ENCODE data around the gene LMF1. TPM values are rescaled to one million over a fixed set of nuclear protein-coding genes. Genes with fewer than 3 reads are reported as not detected.
A peak's percentile ranks its signal among the peaks of the same experiment; 100 is the strongest.
"Not testable (repeated sequence)": the region's sequence is repeated elsewhere in the genome, so short reads cannot be mapped to it uniquely, and the experiment has no call there.

Gene LMF1
- total RNA-seq, 1 donor from 2014 or later: 8.1 TPM

DNA sequence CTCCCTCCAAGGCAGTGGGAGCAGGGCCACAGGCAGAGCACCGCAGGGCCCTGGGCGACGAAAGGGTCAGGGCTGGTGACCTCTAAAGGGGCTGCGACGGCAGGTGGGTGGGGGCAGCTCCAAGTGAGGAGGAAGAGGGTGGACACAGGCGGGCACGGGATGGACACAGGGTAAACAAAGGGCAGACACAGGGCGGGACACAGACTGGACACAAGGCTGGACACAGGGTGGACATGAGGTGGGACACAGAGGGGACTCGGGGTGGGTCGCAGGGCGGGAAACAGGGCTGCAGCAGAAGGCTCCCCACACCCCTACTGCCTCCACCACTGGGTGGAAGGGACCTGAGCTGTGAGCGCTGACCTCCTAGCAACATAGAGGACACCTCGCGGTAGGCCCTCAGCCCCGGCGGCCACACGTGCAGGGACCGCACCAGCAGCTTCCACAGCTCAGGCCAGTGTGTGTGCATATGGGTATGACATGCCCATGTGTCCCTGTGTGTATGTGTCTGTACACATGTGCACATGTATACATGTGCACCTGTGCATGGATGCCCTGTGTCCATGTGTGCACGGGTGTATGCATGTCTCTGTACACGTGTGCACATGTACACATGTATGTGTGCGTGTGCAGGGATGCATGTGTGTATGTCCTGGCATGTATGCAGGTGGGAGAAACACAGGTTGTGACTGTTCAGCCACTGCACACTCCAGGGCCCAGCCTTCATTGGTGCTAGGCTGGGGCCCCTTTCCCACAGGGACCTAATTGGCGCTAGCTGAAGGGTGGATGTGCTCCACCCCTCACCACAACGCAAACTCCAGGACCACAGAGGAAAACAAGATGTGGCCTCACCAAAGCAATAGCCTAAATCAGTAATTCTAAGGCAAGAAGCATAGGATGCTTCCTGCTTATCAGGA lies 7.6 kb downstream of the LMF1 start:
- intact Hi-C loops (cut with DNase I): no loop called here

DNA sequence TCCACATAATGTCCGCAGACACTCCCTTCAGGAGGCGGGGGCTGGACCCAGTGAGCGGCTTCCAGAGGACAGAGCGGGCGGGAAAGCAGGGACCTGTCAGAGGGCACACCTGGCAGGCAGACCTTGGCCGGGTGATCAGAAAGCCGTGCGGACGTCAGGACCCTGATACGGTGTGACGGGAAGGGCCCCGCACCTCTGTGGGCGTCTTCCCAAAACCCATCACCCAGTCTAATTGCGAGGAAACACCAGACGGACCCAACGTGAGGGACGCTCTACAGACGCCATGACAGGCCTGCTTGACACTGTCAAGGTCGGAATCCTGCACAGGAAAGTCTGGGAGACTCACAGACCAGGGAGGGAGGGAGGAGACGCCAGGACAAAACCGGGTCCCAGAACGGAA lies 8.4 kb downstream of the LMF1 start:
- intact Hi-C loops (cut with DNase I): no loop called here
- DNase-seq (ENCODE audit: missing footprints) (no peak), ATAC-seq (no peak)

More for the DNA sequence above, 7.6 kb downstream of the LMF1 start:
- ATAC-seq: no peak
- peak; percentile 44 for DNase-seq (ENCODE audit: missing footprints)

DNA sequence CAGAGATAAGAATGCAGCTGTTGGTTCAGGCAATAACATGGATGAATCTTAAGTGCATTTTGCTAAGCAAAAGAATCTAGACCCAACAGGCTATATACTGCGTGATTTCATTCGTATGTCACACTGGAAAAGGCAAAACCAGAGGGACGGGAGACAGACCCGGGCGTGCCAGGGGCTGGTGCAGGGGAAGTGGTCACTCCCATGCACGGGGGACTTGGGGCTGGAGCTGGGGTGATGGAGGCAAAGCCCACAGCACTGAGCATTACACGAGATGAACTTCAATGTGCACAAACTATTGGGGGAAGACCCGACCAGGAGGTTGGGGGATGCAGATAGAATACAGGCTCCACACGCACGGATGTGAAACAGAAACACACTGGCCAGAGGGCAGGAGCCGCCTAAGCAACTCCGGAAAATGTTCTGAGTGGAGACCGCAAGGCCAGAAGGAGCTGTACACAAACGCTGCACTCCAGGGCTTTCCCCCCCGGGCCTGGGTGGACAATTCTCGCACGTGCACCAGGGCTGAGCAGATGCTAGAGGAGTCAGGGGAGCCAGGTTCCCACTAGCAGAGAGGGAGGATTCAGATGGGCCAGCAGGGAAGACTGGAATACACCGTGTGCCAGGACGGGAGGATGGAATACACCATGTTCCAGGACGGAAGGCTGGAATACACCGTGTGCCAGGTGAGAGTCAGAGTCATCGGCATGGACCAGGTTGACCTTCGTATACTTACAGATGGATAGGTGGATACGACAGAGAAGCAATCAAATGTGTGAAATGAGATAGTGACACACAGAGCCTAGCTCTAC lies 11.3 kb downstream of the LMF1 start:
- ATAC-seq (no peak), DNase-seq (ENCODE audit: missing footprints) (no peak)
- intact Hi-C loops (cut with DNase I): no loop called here

DNA sequence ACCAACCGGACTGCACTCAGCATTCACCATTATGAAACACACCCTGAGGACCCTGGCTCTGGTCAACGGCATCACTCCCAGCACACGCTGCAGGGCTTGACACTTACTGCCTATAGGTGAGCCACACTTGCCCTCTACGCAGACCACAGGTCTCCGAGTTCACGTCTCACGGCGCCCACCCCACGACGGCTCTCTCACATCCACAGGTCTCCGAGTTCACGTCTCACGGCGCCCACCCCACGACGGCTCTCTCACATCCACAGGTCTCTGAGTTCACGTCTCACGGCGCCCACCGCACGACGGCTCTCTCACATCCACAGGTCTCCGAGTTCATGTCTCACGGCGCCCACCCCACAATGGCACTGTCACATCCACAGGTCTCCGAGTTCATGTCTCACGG lies 15.0 kb downstream of the LMF1 start:
- intact Hi-C loops (cut with DNase I); ATAC-seq; DNase-seq (ENCODE audit: missing footprints): not testable (repeated sequence)

- ATAC-seq; intact Hi-C loops (cut with DNase I); DNase-seq (ENCODE audit: missing footprints): not testable (repeated sequence)
These were observed 17.0 kb downstream of the LMF1 start for GRCh38 chr16:953818-954217.

DNA sequence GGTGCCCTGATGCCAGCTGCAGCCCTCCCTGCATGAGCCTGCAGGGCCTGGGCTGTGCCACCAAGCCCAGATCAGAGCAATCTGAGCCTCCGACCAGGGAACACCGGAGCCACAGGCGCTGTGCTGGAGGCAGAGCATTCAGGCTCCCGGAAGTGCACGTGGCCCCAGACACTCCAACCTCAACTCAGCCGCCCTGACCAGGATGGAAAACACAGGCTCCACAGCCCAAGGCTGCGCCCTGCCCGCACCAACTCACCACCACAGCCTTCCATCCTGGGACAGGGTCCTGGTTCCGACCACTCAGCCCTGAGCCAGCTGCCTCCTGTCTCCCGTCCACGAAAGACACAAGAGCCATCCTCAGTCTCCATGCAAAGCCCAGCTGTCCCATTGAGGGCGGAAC lies 18.5 kb downstream of the LMF1 start:
- intact Hi-C loops (cut with DNase I): no loop called here
- ATAC-seq (no peak), DNase-seq (ENCODE audit: missing footprints) (no peak)

DNA sequence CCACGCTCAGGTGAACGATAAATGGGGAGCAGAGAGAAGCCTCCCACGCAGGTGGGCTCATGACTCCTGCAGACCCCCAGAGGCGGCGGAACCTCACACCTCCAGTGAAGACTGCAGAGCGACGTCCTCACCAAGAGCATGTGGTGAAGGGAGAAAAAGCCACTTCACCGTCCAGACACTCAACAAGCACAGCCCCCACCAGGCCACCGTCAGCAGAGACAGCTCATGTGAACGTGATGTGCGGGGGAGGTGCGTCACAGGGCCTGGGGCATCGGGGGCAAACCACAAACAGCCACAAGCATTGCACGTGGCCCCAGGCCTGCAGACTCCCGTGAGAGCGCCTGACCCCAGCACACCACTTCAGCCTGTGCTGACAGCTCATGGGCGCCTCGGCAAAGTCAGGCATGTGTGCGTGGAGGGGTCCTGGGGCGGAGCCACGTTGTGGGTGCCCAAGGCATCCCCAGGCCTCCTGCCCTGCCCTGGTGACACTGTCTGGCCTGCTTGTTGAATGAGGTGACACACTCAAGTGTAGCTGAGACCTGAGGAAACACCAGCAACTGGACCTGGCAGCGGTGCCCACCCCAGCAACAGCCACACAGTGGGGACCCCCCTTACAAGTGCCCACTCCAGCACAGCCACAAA lies 19.0 kb downstream of the LMF1 start:
- DNase-seq (ENCODE audit: missing footprints): no peak
- ATAC-seq: no peak
- intact Hi-C loops (cut with DNase I): no loop called here

GRCh38 chr16:950733-951573 lies 19.8 kb downstream of the LMF1 start:
- intact Hi-C loops (cut with DNase I); DNase-seq (ENCODE audit: missing footprints): not testable (repeated sequence)

GRCh38 chr16:948767-949166 lies 22.0 kb downstream of the LMF1 start:
- DNase-seq (ENCODE audit: missing footprints); intact Hi-C loops (cut with DNase I); ATAC-seq: not testable (repeated sequence)

More at GRCh38 chr16:950733-951573, 19.8 kb downstream of the LMF1 start:
- ATAC-seq: not testable (repeated sequence)

DNA sequence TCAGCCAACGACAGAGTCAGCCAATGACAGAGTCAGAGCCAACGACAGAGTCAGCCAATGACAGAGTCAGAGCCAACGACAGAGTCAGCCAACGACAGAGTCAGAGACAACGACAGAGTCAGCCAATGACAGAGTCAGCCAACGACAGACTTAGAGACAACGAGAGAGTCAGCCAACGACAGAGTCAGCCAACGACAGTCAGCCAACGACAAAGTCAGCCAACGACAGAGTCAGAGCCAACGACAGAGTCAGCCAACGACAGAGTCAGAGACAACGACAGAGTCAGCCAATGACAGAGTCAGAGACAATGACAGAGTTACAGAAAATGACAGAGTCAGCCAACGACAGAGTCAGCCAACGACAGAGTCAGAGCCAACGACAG lies 22.9 kb downstream of the LMF1 start:
- intact Hi-C loops (cut with DNase I); DNase-seq (ENCODE audit: missing footprints); ATAC-seq: not testable (repeated sequence)

DNA sequence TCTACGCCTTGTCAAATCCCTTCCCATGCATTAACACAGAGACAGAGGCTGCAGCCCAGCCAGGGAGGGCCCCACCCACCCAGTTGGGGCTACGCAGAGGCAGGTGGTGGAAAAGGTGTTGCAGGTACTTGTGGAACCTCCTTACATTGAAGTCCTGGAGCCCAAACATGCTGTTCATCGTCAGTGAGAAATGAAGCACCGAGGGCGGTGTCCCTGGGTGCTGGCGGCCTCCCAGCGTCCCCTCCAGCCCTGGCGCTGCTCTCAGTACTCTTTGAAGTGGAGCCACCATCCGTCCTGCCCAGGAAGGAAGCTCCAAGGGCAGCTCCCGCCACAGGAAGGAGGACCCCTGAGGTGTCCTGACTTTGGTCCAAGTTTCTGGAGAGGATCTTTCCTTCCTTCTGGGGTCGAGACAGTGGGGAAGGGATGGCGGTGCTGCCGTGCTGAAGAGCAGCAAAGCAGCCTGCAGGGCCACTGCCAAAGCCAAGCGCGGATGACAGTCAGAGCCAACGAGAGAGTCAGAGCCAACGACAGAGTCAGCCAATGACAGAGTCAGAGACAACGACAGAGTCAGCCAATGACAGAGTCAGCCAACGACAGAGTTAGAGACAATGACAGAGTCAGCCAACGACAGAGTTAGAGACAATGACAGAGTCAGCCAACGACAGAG lies 23.4 kb downstream of the LMF1 start:
- DNase-seq (ENCODE audit: missing footprints) (no peak), ATAC-seq (no peak)
- intact Hi-C loops (cut with DNase I): no loop called here

- intact Hi-C loops (cut with DNase I): no loop called here
- DNase-seq (ENCODE audit: missing footprints) (no peak), ATAC-seq (no peak)
These were observed 24.8 kb downstream of the LMF1 start for GRCh38 chr16:946048-946395.

GRCh38 chr16:945271-946047 lies 25.3 kb downstream of the LMF1 start:
- intact Hi-C loops (cut with DNase I): no loop called here
- no peak for DNase-seq (ENCODE audit: missing footprints)
- ATAC-seq: no peak

GRCh38 chr16:943971-944370 lies 26.8 kb downstream of the LMF1 start:
- no peak for DNase-seq (ENCODE audit: missing footprints)
- no peak for ATAC-seq
- intact Hi-C loops (cut with DNase I): no loop called here

GRCh38 chr16:942436-943060 lies 28.2 kb downstream of the LMF1 start:
- DNase-seq (ENCODE audit: missing footprints) (no peak), ATAC-seq (no peak)
- intact Hi-C loops (cut with DNase I): no loop called here

- ATAC-seq: no peak
- no peak for DNase-seq (ENCODE audit: missing footprints)
- intact Hi-C loops (cut with DNase I): no loop called here
These were observed 30.8 kb downstream of the LMF1 start for GRCh38 chr16:939941-940340.

GRCh38 chr16:939311-939710 lies 31.5 kb downstream of the LMF1 start:
- ATAC-seq (no peak), DNase-seq (ENCODE audit: missing footprints) (no peak)
- intact Hi-C loops (cut with DNase I): no loop called here

Measured in Right ventricle myocardium inferior (tissue), 1 donor.